ENCODE measurements around the gene NTF4.
A peak's percentile ranks its signal among the peaks of the same experiment; 100 is the strongest.

DNA sequence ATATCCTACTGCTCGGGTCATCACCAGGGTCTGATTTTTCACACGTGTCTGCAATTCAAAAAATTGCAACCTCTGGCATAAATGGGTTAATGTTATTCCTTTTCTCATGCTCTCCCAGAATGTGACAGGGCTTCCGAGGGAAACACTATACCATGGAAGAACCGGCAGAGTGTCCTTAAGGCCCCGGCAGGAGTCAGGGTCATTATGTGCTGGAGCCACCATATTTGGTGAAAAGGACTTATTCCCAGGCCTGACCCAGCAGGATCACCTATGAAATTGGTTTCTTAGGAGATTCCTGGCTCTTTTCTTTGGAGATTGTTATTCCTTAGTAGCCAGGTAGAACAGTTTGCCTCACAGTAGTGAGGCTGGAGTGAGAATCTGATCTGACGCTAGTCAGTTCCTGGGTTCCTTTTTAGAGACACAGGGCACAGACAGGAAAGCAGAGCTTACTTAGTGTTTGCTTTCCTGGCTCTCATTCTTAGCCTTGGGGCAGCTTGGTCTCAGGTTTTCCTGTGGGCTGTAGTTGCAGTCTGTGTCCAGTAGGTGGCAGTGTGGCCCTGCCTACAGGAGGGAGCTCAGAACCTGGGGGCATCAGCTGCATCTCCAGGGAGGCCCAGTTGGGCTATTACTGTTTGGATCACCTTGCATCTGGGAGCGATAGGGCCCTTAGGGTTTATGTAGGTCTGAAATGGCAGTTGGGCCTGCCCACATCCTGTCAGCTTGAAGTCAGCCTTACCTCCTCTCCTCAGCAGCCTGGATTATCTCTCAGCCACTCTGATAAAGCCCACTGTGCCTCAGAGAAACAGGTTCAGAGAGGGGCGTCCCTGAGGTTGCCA lies 33.1 kb upstream of the NTF4 start:
- peak; percentile 80 for TF ChIP-seq RAD21 (IDR thresholded peaks at IDR 0.05; ENCODE audit: low read depth)
- TF ChIP-seq TAF1 (IDR thresholded peaks at IDR 0.05; ENCODE audit: low read depth) = no peak
- no peak for TF ChIP-seq EP300 (IDR thresholded peaks at IDR 0.05; ENCODE audit: borderline replicate concordance)
- no peak for TF ChIP-seq CEBPB (IDR thresholded peaks at IDR 0.05)

All from Ishikawa (cell line).